Cardiac muscle cell (in vitro differentiated cells and primary cell): ENCODE measurements around the gene FAM53B. TPM values are rescaled to one million over a fixed set of nuclear protein-coding genes. Genes with fewer than 3 reads are reported as not detected.
A peak's percentile ranks its signal among the peaks of the same experiment; 100 is the strongest.

Experiments
- DNase-seq, 2 donors: peaks; one replicate each; pipeline versions ENCODE4 v3.0.0 to v3.0.0-alpha.2; 2010 to 2017; ENCODE audit warnings: low read depth in 1 of 2, low spot score in 1 of 2
- H3K27ac ChIP-seq: fragments of 200-600 bp; sonication (generic); 2 replicates; pipeline ENCODE4 v1.5.1; 2016
- H3K27me3 ChIP-seq: fragments of 200-600 bp; sonication (generic); 2 replicates; pipeline ENCODE4 v1.6.0; 2016; ENCODE audit warnings: control low read depth
- H3K36me3 ChIP-seq: fragments of 200-600 bp; sonication (generic); 2 replicates; pipeline ENCODE4 v1.5.1; 2016; ENCODE audit warnings: control low read depth
- H3K4me1 ChIP-seq: fragments of 200-600 bp; sonication (generic); 2 replicates; pipeline ENCODE4 v1.8.1; 2017; ENCODE audit warnings: low read depth, mild to moderate bottlenecking, mixed run types
- H3K4me3 ChIP-seq: fragments of 200-600 bp; sonication (generic); 2 replicates; pipeline ENCODE4 v1.5.1; 2016; ENCODE audit warnings: mild to moderate bottlenecking
- H3K9me3 ChIP-seq: fragments of 200-600 bp; sonication (generic); 2 replicates; pipeline ENCODE4 v1.5.1; 2017; ENCODE audit warnings: low read depth, mild to moderate bottlenecking, control low read depth
- polyA plus RNA-seq: library from polyadenylated mRNA; unstranded; fragments of >200 nt; fragmentation: Nextera tagmentation; extraction: Ambion mirVana; gene quantifications from 2 replicates; pipeline ENCODE4 v1.2.1, GENCODE V29; 2016
- total RNA-seq: library from RNA; depleted of rRNA; stranded (reverse); fragments of >200 nt; gene quantifications from 2 replicates; pipeline ENCODE4 v1.2.3, GENCODE V29; 2016
- TF ChIP-seq, protein P1 (sequence below): IDR thresholded peaks from 2 replicates; pipeline ENCODE4 v1.5.1; 2012; ENCODE audit warnings: low read depth, mild to moderate bottlenecking, low read length

FAM53B gene
- total and polyA plus RNA-seq, 2 experiments from 2014 or later, result 10.2 to 34.8 TPM

DNA sequence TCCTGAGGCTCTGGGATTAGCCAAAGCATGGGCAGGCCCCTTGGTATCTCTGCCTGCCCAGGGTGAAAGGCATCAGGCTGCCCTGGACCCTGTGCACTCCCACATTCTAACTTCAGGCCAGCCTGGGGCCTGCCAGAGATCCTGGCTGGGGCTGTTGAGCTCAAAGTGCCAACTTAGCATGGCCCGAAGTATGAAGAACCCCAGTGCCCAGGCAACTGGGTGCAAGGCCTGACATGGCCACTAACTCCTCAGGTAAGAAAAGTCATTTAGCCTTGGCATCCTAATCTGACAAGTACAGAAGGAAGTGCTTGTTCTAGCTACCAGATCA lies 43.2 kb downstream of the FAM53B start:
- Histone ChIP-seq H3K36me3 (no peaks in the 10 kb centered on the region), H3K27me3 (no peaks in the 10 kb centered on the region), H3K4me1 (peaks cover 35% of the 10 kb centered on the region), H3K4me3 (no peak overlapping the region), H3K27ac (peak overlapping the region; percentile 84), H3K9me3 (no peaks in the 10 kb centered on the region)
- DNase-seq, result no peak
- TF ChIP-seq, protein P1, sequence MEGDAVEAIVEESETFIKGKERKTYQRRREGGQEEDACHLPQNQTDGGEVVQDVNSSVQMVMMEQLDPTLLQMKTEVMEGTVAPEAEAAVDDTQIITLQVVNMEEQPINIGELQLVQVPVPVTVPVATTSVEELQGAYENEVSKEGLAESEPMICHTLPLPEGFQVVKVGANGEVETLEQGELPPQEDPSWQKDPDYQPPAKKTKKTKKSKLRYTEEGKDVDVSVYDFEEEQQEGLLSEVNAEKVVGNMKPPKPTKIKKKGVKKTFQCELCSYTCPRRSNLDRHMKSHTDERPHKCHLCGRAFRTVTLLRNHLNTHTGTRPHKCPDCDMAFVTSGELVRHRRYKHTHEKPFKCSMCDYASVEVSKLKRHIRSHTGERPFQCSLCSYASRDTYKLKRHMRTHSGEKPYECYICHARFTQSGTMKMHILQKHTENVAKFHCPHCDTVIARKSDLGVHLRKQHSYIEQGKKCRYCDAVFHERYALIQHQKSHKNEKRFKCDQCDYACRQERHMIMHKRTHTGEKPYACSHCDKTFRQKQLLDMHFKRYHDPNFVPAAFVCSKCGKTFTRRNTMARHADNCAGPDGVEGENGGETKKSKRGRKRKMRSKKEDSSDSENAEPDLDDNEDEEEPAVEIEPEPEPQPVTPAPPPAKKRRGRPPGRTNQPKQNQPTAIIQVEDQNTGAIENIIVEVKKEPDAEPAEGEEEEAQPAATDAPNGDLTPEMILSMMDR, result no peak

DNA sequence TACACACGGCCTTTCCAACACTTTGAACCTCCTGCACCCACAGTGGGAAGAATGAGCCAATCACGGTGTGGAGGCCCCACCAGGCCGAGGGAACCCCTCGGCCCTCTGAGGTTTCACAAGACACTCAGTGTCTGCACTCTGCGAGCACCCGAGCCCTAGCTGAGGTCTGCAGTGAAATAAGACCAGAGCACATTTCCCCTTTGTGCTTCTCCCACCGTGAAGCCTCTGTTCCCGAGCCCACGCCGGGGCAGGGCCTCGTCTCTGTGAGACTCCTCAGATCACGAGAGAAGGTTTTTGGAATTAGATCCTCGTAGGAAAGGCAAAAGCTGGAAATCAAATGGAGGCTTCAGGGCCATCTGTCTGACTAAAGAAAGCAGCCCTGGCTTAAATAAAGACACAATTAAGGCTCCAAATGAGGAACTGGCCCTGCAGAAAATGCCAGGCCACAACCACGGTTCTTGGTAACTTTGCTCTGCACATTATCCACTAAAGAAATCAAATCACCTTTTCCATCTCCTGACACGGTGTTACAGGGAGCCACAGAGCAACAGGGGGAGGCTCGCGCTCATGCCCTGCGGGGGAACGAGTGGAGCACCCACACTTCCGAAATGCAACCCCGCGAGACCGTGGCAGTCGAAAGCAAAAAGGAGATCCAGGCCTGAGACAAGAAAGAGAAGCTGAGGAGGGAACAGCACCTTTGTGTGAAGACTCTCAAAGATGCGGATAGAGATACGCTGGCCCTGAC lies 43.7 kb downstream of the FAM53B start:
- peaks cover 35% of the 10 kb centered on the region for H3K4me1 ChIP-seq
- no peaks in the 10 kb centered on the region for H3K27me3 ChIP-seq
- no peaks in the 10 kb centered on the region for H3K9me3 ChIP-seq
- H3K36me3 ChIP-seq, result peaks cover under 1% of the 10 kb centered on the region
- DNase-seq, result no peak
- TF ChIP-seq, protein P1, result no peak
- peak overlapping the region; percentile 84 for H3K27ac ChIP-seq
- H3K4me3 ChIP-seq, result no peak overlapping the region

DNA sequence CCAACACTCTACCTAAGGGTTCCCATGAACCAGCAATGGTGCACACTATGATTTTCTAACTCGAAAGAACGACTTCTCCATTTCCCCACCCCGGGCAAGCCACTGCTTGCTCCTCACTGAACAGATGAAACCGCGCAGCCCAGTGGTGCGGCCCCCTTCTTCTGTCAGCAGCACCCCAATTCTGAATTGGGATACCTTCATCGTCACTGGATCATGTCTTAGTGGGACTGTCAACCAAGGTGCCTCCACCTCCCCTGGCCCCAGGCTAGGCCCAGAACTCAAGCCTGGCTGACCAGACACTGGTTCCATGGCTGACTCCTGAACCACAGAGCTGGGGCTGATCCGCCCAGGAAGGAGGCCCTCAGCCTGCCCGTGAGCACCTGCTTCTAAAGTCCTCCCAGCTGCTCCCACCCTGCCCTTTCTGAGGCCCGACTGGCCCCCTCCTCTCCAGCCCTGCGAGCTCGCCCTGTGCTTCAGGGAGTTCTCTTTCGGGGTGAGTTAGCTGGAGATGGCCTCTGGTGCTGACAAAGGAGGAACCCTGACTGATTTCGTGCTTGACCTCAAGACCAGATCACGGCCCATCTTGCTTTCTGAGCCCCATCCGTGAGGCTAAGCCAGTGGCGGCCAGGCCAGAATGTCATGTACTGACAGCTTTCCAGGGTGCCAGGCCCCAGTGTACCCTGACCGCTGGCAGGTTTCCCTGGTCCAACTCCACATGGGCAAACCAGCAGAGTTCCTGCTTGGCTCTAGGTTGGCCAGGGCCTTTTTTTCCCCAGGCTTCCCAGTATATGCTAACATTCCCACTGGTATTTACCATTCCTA lies 44.5 kb downstream of the FAM53B start:
- Histone ChIP-seq H3K36me3 (peaks cover 2% of the 10 kb centered on the region), H3K4me1 (peaks cover 37% of the 10 kb centered on the region), H3K4me3 (no peak overlapping the region), H3K9me3 (no peaks in the 10 kb centered on the region), H3K27me3 (no peaks in the 10 kb centered on the region), H3K27ac (no peak overlapping the region)
- DNase-seq, result no peak
- TF ChIP-seq, protein P1, result no peak

DNA sequence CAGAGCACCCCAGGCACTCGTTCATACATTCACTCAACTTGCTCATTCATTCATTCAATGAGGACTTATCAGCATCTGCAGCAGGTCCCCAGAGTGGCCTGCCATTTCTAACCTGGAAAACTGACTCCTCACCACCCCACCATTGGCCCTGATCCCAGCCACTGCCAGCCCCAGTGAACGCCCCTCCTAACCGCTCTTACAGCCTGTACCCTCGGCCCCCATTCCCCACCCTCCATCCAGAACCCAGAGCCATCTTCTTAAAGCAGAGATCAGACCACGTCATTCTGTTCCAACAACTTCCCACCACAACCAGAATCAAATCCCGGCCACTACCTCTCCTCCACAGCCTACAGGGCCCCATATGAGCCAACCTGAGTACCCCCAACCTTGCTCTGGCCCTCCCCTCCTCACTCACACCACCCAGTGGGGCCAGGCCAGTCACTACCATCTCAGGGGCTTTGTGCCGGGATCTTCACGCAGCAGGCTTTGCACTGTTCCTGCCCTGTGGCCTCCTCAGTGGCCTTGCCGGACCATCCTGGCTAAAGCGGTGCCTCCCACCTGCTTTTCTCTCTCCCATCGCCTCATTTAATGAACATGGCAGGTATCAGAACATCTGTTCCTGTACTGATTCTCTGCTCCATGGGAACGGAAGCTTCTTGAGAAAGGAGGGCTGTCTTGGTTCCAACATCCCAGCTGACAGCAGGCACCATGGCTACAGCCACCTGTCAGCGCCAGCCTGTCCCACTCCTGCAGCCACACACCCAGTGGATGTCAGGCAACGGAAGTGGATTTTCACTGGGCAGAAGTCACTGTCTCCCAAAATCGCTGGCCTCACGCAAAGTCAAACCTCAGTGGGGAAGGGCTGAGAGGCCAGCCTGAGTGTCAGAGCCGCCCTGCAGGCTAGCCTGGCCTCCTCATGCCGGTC lies 45.4 kb downstream of the FAM53B start:
- Histone ChIP-seq H3K9me3 (no peaks in the 10 kb centered on the region), H3K36me3 (peaks cover 2% of the 10 kb centered on the region), H3K27ac (no peak overlapping the region), H3K27me3 (no peaks in the 10 kb centered on the region), H3K4me3 (no peak overlapping the region), H3K4me1 (peaks cover 44% of the 10 kb centered on the region)
- TF ChIP-seq, protein P1, result no peak
- no peak for DNase-seq

DNA sequence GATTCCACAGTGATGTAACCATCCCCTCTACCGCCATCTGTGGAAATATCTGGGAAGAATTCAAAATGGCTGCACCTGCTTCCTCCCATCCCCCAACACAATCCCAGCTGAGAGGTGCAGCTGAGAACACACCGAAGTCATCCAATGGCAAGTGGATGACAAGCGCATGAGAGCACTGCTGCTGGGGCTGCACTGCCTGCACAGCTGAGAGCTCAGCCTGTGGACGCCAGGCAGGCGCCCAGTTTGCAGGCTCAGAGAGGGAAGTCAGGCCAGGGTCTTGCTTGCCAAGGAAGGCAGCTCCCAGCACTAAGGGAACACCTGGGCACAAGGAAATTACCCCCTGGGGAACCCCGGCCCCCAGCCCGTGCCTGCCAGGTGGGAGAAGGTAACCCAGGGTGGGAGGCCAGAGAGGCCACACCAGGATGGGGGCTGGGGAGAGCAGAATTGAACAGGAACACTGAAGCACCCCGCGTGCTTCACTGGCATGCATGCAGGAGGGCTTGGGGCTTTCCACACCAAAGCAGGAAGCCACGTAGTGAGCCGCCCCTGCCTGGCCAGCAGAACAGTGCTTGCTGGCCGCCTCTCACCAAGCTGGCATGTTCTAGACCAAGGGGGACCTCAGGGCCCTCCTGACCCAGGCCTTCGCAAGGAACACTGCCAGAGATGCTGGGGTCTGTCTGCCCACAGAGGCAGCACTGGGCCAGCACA lies 46.2 kb downstream of the FAM53B start:
- H3K4me3 ChIP-seq, result no peak overlapping the region
- DNase-seq, result no peak
- H3K36me3 ChIP-seq, result peaks cover 2% of the 10 kb centered on the region
- no peaks in the 10 kb centered on the region for H3K9me3 ChIP-seq
- H3K27me3 ChIP-seq, result no peaks in the 10 kb centered on the region
- peaks cover 45% of the 10 kb centered on the region for H3K4me1 ChIP-seq
- TF ChIP-seq, protein P1, result no peak
- H3K27ac ChIP-seq, result no peak overlapping the region
